HG03571 (cell line): ENCODE data around the gene SCN10A.

Source experiments
- ATAC-seq: cut with Tn5 transposase; IDR thresholded peaks from one replicate; pipeline ENCODE4 v1.9.1; 2021; ENCODE audit not compliant: unreplicated experiment

SCN10A gene

GRCh38 chr3:38721207-38721772 lies 94.7 kb downstream of the SCN10A start:
- no peak for ATAC-seq

GRCh38 chr3:38720465-38720864 lies 95.6 kb downstream of the SCN10A start:
- ATAC-seq = no peak

GRCh38 chr3:38717355-38718240 lies 98.4 kb downstream of the SCN10A start:
- no peak for ATAC-seq

- no peak for ATAC-seq
Observed at GRCh38 chr3:38713121-38713520, 102.9 kb downstream of the SCN10A start.

- ATAC-seq = no peak
Observed at GRCh38 chr3:38711321-38711720, 104.7 kb downstream of the SCN10A start.

- ATAC-seq = no peak
Observed at GRCh38 chr3:38707730-38708129, 108.3 kb downstream of the SCN10A start.

GRCh38 chr3:38706961-38707360 lies 109.1 kb downstream of the SCN10A start:
- no peak for ATAC-seq

- ATAC-seq = no peak
Observed at GRCh38 chr3:38702231-38702630, 113.8 kb downstream of the SCN10A start.

- no peak for ATAC-seq
Observed at GRCh38 chr3:38698760-38699159, 117.3 kb downstream of the SCN10A start.

- ATAC-seq = no peak
Observed at GRCh38 chr3:38698061-38698460, 118.0 kb downstream of the SCN10A start.

- no peak for ATAC-seq
Observed at GRCh38 chr3:38696034-38696433, 120.0 kb downstream of the SCN10A start.

GRCh38 chr3:38690185-38690584 lies 125.8 kb downstream of the SCN10A start:
- no peak for ATAC-seq

GRCh38 chr3:38689774-38690173 lies 126.2 kb downstream of the SCN10A start:
- no peak for ATAC-seq

- ATAC-seq = no peak
Observed at GRCh38 chr3:38689346-38689745, 126.7 kb downstream of the SCN10A start.

- no peak for ATAC-seq
Observed at GRCh38 chr3:38687321-38687720, 128.7 kb downstream of the SCN10A start.

- ATAC-seq = no peak
Observed at GRCh38 chr3:38684546-38684945, 131.5 kb downstream of the SCN10A start.

GRCh38 chr3:38669668-38670067 lies 146.3 kb downstream of the SCN10A start:
- no peak for ATAC-seq

- no peak for ATAC-seq
Observed at GRCh38 chr3:38662544-38662943, 153.5 kb downstream of the SCN10A start.

- ATAC-seq = no peak
Observed at GRCh38 chr3:38658841-38659240, 157.2 kb downstream of the SCN10A start.

- no peak for ATAC-seq
Observed at GRCh38 chr3:38657369-38657768, 158.6 kb downstream of the SCN10A start.

GRCh38 chr3:38655708-38656300 lies 160.2 kb downstream of the SCN10A start:
- no peak for ATAC-seq
